Colon (tissue), 2 donors: ENCODE data around the gene DCUN1D2.
"Not testable (repeated sequence)": the region's sequence is repeated elsewhere in the genome, so short reads cannot be mapped to it uniquely, and the experiment has no call there.

Experiments
- FAIRE-seq: peaks from 2 replicates; lab custom pipeline; 2012; peaks lifted over from hg19 to GRCh38; lab: Jason Lieb, UNC
- donor health status: control.
- donor health status: control.

Gene DCUN1D2

GRCh38 chr13:113489549-113490495 is 689 bp downstream of the DCUN1D2 start:
- FAIRE-seq = no peak

- FAIRE-seq = no peak
Observed at GRCh38 chr13:113489171-113489548, 1.4 kb downstream of the DCUN1D2 start.

- no peak for FAIRE-seq
Observed at GRCh38 chr13:113488283-113488682, 2.2 kb downstream of the DCUN1D2 start.

- FAIRE-seq = no peak
Observed at GRCh38 chr13:113486698-113487097, 3.8 kb downstream of the DCUN1D2 start.

- no peak for FAIRE-seq
Observed at GRCh38 chr13:113485545-113485944, 5.0 kb downstream of the DCUN1D2 start.

GRCh38 chr13:113483504-113484293 is 6.8 kb downstream of the DCUN1D2 start:
- no peak for FAIRE-seq

GRCh38 chr13:113483081-113483480 is 7.4 kb downstream of the DCUN1D2 start:
- no peak for FAIRE-seq

- FAIRE-seq = no peak
Observed at GRCh38 chr13:113479179-113479578, 11.3 kb downstream of the DCUN1D2 start.

GRCh38 chr13:113477724-113478123 is 12.8 kb downstream of the DCUN1D2 start:
- no peak for FAIRE-seq

GRCh38 chr13:113476811-113477210 is 13.7 kb downstream of the DCUN1D2 start:
- FAIRE-seq = no peak

GRCh38 chr13:113475911-113476310 is 14.6 kb downstream of the DCUN1D2 start:
- FAIRE-seq = no peak

- FAIRE-seq = no peak
Observed at GRCh38 chr13:113475280-113475679, 15.2 kb downstream of the DCUN1D2 start.

GRCh38 chr13:113474179-113474578 is 16.3 kb downstream of the DCUN1D2 start:
- no peak for FAIRE-seq

GRCh38 chr13:113472355-113473025 is 18.0 kb downstream of the DCUN1D2 start:
- FAIRE-seq = no peak

GRCh38 chr13:113471844-113472243 is 18.7 kb downstream of the DCUN1D2 start:
- FAIRE-seq = no peak

- not testable (repeated sequence) for FAIRE-seq
Observed at GRCh38 chr13:113470635-113471163, 19.8 kb downstream of the DCUN1D2 start.

- no peak for FAIRE-seq
Observed at GRCh38 chr13:113470073-113470472, 20.4 kb downstream of the DCUN1D2 start.

GRCh38 chr13:113469582-113469981 is 20.9 kb downstream of the DCUN1D2 start:
- no peak for FAIRE-seq

GRCh38 chr13:113468472-113469201 is 21.9 kb downstream of the DCUN1D2 start:
- FAIRE-seq = no peak

GRCh38 chr13:113468029-113468428 is 22.5 kb downstream of the DCUN1D2 start:
- no peak for FAIRE-seq

- FAIRE-seq = no peak
Observed at GRCh38 chr13:113466383-113466782, 24.1 kb downstream of the DCUN1D2 start.

- no peak for FAIRE-seq
Observed at GRCh38 chr13:113465300-113465699, 25.2 kb downstream of the DCUN1D2 start.
